Germinal center (tissue), 1 donor: Measurements from ENCODE around the gene GPATCH2.
"Not testable (repeated sequence)": the region's sequence is repeated elsewhere in the genome, so short reads cannot be mapped to it uniquely, and the experiment has no call there.

ENCODE experiments used
- DNase-seq: peaks from one replicate; pipeline ENCODE4 v3.0.0; 2012; ENCODE audit warnings: mixed read lengths, low spot score

Gene GPATCH2

DNA sequence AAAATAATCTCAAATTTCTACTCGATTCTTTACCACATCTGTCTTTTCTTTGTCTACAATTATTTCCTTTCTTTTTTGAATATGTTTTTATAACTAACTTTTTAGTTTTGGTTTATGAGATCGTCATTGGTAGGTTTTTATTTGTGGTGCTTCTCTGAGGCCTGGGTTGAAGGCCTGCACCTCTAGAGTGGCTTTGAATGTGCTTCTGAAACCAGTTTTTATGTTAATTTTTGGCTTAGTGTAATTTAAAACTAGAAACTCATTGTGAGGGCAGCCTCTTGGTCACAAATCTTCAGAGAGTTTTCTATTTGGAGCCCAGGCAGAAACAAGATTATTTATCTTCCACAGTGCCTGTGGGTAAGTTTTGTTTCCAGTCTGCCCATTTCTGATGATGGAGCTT is 187.0 kb downstream of the GPATCH2 start:
- DNase-seq = no peak

DNA sequence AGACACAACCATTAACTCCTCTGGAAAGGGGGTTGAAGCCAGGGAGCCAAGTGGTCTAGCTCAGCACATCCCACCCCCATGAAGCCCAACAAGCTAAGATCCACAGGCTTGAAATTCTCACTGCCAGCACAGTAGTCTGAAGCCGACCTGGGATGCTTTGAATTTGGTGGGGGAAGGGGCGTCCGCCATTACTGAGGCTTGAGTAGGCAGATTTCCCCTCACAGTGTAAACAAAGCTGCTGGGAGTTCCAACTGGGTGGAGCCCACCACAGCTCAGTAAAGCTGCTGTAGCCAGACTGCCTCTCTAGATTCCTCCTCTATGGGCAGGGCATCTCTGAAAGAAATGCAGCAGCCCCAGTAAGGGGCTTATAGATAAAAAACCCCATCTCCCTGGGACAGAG is 193.5 kb downstream of the GPATCH2 start:
- no peak for DNase-seq

DNA sequence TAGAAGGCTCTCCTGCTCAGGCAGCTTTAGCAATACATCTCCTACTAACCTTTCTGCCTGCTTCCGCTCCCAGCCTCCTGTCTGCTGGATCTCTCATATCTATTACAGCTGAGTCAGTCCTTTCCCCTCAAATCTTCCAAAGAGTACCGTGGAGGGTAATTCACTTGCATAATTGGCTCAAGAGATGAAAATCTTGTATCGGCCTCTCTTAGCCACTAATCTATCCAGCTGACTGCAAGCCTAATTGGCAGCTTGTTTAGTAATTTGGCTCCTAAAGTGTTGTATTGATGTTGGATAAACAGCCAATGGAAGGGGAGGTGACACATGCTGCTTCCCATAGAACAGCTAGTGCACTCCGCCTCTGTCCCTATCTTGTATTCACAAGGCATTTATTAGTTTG is 195.7 kb downstream of the GPATCH2 start:
- DNase-seq = no peak

DNA sequence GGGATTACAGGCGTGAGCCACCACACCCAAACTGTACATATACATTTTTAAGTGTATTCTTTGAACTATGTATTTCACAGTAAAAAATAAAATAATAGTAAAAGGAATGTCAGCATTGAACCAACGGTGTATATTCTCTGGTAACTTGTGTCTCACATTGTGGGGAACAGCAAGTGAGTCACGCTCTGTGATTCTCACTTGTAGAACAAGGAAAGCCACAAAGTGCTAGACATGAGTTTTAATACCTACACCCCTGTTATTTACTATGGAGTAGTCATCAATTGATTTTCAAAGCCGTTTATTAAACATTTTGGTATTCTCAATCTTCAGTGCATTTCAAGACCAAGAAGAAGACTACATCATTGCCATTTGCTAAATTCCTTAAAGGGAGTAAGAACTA is 197.2 kb downstream of the GPATCH2 start:
- no peak for DNase-seq

DNA sequence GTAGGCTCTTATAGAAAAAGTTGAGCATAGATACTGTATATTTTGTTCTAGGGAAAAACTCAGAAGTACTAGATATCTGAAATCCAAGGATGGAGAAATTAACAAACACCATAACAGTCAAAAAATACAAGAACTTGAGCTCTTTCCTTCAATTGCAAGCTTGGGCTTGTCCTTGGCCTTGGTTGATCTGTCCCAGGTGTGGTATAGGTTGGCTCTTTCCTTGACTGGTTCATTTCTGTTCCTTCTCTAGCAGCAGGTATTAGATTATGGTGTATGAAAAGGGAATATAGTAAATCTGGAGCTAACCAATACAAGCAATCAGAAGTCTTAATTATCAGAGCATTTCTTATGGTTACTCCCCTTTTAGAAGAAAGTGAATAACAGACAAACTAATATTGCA is 198.6 kb downstream of the GPATCH2 start:
- DNase-seq = no peak

DNA sequence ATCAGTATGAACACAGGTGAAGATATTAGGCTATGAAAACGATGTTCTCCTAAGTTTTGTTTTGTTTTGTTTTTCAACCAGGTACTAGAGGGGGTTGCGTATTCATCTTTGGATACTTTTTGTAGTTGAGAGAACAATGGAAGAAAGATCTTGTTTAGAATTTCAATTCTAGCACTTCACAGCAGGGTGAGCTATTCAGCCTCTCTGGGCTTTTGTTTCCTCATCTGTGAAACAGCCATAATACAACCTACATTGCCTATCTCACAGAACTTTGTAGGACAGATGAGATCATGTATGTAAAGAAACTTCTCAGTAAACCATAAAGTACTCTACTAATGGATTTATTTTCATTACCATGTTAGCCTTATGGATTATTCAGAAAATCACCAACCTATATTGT is 199.5 kb downstream of the GPATCH2 start:
- DNase-seq = no peak

DNA sequence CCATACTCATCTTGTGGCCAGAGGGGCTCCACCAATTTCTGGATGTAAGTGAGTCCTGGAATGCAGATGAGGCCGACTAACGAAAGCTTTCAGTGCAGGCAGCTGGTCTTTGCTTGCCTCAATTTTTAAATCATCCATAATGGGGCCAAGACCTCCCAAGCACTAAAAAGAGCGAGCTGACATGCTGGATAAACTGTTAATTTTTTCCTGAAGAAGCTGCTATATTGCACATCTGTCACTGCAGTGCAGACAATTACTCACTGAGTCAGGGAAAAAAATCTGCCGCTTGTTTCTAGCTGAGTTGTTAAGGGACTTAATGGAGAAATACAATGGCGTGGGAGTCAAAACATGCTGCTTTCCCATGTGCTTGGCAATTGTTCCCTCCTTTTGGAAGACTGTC is 205.5 kb downstream of the GPATCH2 start:
- DNase-seq = no peak

DNA sequence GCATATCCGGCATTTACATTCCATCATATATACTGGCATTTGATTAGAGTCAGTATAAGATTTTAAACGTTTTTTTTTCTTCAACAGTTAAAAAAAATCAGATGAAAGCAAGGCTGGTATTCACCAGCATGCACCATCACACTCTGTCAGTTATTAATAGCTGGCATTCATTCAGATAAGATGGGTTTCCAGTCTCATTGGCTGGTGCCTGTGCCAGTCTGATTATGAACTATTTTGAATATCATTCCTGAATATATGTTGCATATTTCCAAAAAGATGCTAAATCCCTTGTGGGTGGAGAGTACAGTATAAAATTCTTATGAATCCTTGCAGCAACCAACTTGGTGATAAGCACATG is 211.7 kb downstream of the GPATCH2 start:
- DNase-seq = no peak

DNA sequence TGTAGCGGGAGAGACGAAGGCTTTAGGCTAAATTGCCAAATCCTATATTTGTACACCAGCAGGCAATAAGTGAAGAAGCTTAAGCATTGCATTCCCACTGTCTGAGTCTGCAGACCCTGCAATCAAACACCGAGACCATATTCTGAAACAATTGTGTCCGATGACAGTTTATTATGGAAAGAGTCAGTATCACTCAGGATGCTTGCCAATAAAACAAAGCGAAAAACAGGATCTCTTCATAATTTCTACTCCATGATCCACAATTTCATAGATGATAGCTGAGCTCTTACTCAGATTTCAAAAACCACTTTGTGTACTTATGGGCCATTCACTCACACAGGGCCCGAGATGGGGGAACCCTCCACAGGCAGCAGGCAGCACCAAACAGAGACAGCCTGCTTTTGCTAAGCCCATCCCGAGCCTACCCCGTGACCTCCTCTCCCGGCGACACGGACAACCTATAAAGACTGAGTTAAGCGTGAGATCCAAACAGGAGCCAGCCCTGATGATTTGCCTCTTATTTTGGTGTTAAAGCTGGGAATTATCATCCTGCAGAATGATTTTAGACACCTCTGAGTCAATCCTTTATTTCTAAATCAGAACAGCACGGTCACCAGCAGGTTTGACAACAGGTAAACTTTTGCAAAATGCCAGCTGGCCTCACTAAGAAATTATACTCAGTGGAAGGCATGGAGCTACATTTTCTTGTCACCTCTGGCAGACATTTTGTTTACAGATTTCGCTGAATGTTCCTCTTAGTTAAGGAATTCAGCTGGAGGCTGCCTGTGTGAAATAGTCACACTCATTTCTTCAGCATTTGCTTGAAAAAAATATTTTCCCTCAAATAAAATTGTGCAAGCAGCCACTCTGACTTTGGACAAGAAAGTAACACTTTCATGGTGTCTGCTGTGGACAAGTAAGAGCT is 212.4 kb downstream of the GPATCH2 start:
- no peak for DNase-seq

DNA sequence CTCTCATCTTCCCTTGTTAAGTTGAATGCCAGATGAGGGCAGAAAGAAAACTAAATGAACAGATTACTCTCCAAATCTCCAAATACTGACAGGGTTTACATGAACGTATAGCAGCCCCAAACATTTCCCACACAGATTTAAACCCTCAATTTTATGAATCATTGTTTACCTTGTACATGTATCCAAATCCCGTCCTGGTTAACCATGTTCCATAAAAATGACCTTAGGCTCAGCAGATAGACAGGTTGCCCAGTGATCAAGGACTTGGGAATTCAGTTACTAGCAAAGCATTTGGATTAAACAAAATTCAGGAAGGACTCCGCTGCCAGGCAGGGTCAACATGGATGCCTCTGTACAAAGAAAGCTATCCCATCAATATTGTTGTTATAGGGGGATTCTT is 213.5 kb downstream of the GPATCH2 start:
- no peak for DNase-seq

DNA sequence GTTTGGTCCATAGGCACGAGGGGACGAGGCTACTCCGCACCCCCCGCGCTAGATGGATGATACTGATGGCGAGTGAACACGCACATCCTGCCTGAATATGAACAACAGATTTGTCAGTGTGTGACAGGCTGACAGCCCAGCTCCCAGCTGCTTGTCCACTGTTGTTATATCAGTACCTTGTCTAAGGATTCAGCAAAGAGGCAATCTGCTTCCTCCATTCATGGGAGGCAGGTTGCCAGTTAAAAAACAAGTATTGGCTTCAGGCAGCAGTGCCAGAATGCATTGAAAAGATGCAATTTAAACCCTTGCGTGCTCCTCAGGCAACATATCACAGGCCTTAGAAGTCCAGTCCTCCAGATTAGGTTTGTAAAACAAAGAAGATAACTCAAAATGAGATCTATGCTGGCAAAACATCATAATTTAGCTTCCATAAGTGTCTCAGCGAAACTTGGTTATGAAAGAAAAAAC is 223.3 kb downstream of the GPATCH2 start:
- no peak for DNase-seq

DNA sequence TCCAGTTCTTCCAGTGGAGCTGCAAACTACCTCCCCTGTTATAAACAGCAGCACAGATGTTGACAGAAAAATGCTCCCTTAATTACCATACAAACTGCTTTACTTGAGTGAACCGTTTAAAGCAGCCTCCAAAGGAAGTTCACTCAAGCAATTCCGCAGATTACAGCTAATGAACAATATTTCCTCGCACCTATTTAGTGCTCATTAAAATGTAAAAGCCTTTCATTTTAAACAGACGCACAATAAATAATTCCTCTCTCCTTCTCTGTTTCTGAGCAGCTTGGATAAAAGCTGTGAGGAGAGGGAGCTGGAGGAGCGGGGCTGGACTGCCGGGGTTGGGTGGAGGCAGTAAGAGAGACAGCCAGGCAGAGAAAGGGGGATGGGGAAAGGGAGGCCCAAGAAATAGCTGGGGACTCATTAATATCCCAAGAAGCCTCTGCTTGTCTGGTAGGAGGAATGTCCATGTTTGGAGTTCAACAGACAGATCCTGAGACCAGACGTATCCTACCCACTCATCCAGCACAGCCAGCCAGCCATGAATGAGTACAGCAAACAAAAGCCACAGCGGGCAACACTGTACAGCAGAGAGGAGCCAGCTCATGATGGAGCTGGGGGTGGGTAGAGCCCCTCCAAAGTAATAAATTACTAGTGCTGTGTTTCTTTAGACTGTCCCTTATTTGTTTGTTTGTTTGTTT is 227.7 kb downstream of the GPATCH2 start:
- DNase-seq = no peak

DNA sequence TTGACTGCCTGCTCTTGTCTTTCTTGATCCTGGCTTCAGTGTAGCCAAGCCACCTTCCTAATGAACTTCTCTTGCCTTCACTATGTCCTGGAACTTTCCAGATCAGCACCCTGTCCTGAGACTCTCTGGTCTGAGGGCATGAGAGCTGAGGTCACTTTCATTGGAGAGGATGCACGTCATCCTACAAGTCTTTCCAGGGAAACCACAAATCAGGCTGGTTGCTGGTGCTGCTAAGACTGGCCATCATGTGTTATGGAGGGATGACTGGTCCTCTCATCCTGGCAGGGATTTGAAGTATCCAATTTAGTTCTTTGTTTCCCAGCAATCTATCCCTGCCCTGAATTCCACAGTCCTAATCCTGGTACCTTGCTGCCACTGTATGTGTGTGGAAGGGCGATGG is 228.6 kb downstream of the GPATCH2 start:
- no peak for DNase-seq

DNA sequence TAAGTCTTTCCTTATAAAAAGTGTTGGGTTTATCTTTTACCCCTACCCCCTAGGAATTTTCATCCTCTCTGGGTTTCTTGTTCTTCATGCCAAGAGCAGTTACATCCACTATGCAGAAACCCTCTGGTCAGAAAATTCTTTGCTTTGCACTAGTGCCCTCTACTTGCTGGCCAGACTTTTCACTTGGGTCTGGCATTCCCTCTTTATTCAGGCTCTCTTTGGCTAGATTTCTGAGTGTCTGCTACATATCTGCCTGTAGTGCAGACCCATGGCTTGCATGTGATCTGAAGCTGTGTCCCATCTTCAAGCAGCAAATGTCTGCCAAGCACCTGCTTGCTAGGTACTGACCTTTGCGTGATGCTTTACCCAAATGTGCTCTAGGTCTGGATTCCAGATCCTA is 237.0 kb downstream of the GPATCH2 start:
- DNase-seq = no peak

DNA sequence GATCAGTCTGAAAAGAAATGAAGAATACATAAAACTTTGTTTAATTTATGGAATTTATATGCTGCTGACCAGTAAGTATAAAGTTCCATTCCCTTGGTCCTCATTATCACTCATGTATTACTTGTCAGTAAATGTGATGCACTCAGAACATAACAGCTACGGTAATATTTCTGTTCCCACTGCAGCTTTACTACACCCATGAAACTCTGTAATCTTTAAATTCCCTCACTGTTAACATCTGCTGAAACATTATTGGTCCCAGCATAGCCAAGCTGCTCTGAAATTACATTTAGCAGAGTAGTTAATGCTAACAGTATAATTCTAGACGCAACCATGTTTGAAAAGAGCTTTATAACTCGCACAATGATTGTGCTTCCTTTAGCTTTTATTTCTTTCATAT is 238.4 kb downstream of the GPATCH2 start:
- DNase-seq = no peak

DNA sequence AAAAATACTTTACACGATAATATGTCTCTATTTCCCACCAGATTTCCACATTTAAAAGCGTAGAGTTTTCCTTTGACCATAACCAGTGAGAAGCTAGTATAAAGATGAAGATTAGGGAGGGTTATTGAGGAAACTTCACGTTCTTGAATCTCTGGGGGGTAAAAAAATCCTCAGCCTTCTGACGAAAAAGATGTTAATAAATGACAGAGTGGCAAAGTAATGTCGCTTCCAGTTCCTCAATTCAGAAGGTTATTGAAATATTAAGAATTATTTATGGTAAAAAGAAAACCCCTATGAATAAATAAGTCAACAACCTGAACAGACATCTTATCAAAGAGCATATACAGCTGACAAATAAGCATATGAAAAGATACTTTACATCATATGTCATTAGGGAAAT is 241.0 kb downstream of the GPATCH2 start:
- DNase-seq = no peak

DNA sequence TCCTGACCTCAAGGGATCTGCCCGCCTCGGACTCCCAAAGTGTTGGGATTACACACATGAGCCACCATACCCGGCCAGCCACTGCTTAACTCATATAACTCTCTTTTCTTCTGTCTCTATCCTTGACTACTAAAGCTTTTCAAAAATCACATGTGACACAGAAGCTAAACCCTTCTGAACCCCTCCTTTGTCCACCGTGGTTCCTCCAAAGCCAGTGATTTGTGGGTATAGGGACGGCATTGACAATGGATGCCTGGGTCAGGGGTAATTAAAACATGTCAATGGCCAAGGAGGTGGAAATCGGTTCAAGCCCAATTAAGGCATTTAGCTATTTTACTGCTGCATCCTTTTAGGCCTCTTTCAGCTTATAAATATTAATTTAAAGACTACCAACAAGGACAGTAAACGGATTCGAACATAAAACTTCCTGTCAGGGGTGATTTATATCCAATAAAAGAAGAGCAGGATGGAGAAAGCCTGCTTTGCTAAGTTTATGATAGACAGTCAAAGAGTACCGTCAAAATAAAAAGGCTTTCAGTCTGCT is 242.3 kb downstream of the GPATCH2 start:
- no peak for DNase-seq

DNA sequence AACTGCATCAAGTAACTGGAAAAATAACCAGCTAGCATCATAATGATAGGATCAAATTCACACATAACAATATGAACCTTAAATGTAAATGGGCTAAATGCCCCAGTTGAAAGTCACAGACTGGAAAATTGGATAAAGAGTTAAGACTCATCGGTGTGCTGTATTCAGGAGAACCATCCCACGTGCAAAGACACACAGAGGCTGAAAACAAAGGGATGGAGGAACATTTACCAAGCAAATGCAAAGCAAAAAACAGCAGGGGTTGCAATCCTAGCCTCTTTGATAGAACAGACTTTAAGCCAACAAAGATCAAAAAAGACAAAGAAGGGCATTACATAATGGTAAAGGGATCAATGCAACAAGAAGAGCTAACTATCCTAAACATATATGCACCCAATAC is 249.1 kb downstream of the GPATCH2 start:
- not testable (repeated sequence) for DNase-seq

DNA sequence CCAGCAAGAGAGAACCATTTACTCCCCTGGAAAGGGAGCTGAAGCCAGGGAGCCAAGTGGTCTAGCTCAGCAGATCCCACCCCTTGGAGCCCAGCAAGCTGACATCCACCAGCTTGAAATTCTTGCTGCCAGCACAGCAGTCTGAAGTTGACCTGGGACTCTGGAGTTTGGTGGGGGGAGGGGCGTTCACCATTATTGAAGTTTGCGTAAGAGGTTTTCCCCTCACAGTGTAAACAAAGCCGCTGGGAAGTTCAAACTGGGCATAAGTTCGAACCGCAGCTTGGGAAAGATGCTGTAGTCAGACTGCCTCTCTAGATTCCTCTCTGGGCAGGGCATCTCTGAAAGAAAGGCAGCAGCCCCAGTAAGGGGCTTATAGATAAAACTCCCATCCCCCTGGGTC is 251.1 kb downstream of the GPATCH2 start:
- DNase-seq = not testable (repeated sequence)

DNA sequence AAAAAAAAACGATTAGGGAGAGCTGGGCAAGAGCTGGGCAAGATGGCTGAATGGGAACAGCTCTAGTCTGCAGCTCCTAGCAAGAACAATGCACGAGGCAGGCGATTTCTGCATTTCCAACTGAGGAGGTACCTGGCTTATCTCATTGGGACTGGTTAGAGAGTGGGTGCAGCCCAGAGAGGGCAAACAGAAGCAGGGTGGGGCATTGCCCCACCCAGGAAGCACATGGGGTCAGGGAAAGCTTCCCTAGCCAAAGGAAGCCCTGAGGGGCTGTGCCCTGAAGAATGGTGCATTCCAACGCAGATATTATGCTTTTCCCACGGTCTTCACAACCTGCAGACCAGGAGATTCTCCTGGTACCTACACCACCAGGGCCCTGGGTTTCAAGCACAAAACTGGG is 251.6 kb downstream of the GPATCH2 start:
- DNase-seq = no peak
